NCI-H2227 (cell line): ENCODE measurements around the gene PAN2.
A peak's percentile ranks its signal among the peaks of the same experiment; 100 is the strongest.
"Not testable (repeated sequence)": the region's sequence is repeated elsewhere in the genome, so short reads cannot be mapped to it uniquely, and the experiment has no call there.

Experiments
- DNase-seq: peaks from one replicate; lab custom pipeline; 2025; ENCODE audit not compliant: unreplicated experiment; lab: John Stamatoyannopoulos, UW

PAN2 gene

GRCh38 chr12:56272468-56272867 is 61.3 kb downstream of the PAN2 start:
- DNase-seq = not testable (repeated sequence)

- DNase-seq = peak; percentile 11
These were observed 62.8 kb downstream of the PAN2 start for GRCh38 chr12:56271031-56271430.

- DNase-seq = no peak
These were observed 66.2 kb downstream of the PAN2 start for GRCh38 chr12:56267443-56268071.

GRCh38 chr12:56266693-56267442 is 66.9 kb downstream of the PAN2 start, which contains the start of gene COQ10A:
Gene COQ10A, plus strand, starts transcription at chr12:56266942. Its CDS starts 177 bp downstream, at chr12:56267119.
- DNase-seq = peak; percentile 88
